DMS153 treated with DMSO at 0.1 percent for 48 hours (cell line): Measurements from ENCODE around the gene LETM1.
"Not testable (repeated sequence)": the region's sequence is repeated elsewhere in the genome, so short reads cannot be mapped to it uniquely, and the experiment has no call there.

Experiments
- DNase-seq: peaks from one replicate; lab custom pipeline; 2025; ENCODE audit not compliant: unreplicated experiment; lab: John Stamatoyannopoulos, UW

Gene LETM1

DNA sequence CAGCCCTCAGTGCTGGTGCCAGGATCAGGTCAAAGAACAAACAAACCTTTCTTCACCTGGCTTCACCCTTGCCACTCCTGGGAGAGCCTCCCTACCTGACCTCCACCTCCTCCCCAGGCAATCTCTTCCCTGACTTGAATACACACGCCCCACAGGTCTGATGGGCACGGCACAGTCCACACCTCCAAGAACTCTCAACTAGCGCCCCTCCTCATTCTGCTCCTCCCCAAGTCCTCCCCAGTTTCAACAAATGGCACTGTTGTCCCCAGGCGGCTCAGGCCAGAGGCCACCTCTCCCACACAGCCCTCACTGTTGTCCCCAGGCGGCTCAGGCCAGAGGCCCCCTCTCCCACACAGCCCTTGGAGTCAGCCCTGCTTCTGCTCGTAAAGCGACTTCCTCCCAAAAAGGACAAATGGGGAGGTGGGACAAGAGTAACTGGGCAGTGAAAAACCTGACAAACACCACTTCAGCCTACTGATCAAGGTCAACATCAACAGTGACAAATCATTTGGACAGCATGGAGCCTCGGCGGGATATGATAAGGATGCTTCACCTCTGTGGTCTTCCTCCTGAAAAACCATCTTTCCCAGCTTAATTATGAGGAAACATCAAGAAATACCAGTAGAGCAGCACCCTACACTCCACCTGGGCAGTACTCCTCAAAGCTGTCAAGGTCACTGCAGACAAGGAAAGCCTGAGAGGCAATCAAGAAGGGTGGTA, 2.9 kb downstream of the LETM1 start:
- no peak for DNase-seq

DNA sequence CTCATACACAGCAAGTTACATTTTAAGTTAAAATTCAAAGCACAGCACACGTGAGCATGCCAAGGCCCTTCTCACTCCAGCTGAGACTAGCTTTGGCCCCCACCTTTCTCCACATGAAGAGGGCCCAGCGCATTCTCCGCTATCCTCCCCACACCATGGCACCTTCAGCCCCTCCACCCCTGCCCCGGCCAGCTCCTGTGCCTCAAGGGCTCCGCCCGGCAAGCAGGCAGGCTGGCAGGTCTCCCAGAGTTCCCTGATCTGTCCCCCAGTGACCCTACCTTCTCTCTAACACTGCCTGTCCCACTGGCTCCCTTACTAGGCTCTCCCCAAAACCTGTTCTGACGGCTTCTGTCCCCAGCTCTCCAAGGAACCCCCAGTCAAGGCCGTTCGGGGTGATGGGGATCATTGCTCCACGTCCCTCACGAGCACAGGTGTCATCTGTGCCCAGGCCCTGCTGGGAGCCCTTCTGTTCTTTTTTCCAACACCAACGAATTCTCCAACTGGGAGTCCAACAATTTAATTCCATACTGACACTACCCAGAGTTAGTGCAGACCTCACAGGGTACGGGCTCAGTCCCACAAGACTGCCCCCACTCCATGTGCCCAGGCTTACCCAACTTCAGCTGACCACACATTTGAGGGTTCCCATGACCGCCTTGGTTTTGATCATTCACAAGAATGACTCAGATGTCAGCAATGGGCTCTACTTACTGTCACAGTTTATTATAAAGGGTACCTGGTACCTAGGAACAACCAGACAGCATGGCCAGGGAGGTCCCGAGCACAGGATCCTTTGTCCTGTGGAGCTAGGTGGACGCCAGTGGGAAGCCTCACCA, 4.2 kb downstream of the LETM1 start:
- DNase-seq: no peak

DNA sequence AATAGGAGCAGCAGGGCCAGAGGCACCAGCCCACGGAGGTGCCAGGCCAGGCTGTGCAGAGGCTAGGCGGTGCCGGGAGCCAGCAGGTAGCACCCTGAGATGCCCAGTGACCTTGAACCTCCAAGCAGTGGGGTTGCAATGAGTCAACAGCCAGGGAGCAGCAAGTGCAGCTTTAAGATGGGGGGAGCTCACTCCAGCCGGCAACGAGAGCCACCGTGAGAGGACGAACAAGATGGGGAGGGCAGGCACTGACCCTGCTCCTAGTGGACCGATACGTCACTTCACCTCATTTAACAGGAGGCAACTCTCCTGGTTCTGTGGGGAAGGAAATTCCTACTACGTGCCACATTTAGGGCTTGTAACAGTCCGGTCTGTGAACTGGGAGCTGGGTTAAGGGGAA, 4.8 kb downstream of the LETM1 start:
- no peak for DNase-seq

DNA sequence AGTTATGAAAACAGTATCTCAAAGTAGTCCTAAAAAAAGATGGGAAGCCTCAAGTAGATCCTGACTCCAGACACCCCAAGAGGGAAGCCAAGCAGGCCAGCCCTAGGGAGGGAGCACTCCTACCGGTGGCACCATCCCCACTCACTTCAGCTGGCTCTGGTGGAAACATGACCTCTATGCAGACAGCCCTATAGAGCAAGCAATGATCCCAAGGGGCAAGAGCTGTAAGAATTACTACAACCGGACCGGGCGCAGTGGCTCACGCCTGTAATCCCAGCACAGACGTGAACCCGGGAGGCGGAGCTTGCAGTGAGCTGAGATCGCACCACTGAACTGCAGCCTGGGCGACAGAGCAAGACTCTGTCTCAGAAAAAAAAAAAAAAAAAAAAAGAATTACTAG, 5.7 kb downstream of the LETM1 start:
- DNase-seq: no peak

DNA sequence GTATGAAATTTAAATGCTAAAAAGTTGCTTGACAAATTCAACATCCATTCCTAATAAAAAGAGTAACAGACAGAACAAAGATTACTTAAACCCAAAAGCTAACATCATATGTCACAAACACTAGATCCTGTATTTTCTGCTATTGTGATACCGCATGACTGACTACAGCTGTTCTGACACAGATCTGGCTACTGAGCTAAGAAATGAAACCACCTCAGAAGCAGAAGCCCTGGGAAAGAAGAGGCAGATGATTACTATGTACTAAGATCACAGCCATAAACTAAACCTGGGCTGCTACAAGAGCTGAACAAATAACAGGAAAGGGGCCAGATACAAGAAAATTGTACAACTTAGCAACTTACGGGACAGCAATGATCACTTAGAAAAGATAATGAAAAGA, 9.4 kb downstream of the LETM1 start:
- no peak for DNase-seq

DNA sequence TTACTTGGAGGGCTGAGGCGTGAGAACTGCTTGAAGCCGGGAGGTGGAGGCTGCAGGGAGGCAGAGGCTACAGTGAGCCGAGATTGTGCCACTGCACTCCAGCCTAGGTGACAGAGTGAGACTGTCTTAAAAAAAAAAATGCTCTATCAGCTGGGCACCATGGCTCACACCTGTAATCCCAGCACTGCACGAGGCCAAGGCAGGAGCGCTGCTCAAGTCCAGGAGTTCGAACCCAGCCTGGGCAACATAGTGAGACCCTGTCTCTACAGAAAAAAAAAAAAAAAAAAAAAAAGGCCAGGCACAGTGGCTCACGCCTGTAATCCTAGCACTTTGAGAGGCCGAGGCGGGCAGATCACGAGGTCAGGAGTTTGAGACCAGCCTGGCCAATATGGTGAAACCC, 11.3 kb downstream of the LETM1 start:
- not testable (repeated sequence) for DNase-seq

DNA sequence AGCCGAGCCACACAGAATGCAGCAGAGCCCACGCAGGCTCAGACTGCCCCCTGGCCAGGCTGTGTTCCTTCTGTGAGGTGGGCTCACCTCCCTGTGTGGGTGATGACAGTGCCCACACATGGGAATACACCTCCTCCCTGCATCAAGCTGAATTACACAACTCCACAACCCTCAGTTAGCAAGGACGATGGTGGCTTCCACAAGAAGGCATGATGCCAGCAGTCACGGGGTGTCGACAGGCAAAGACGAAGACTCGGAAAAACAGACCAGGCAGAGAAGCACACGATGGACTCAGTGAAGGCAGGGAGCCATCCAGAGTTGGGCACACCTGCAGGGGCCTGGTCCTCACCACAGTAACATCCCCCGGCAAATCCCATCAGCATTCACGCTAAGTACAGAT, 12.1 kb downstream of the LETM1 start:
- DNase-seq: no peak

DNA sequence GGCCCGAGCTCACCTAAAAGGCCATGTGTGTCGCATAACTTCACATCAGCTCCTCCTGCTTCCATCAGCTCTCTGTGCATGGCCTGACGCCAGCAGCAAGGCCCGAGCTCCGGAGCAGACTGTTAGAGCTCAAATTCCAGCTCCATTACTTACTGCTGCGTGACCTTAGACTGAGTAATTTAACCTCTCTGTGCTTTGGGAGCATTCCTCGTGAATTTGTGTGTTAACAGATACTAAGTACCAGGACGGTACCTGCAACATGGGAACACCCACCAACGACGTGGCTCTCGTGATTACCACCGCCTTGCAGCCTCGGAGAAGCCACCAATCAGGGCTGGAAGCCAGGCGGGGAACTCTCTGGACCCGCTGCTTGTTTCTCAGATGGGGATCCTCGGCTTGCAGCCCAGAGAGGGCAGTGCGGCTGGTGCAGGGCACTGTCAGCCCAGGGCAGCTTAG, 12.9 kb downstream of the LETM1 start:
- no peak for DNase-seq

DNA sequence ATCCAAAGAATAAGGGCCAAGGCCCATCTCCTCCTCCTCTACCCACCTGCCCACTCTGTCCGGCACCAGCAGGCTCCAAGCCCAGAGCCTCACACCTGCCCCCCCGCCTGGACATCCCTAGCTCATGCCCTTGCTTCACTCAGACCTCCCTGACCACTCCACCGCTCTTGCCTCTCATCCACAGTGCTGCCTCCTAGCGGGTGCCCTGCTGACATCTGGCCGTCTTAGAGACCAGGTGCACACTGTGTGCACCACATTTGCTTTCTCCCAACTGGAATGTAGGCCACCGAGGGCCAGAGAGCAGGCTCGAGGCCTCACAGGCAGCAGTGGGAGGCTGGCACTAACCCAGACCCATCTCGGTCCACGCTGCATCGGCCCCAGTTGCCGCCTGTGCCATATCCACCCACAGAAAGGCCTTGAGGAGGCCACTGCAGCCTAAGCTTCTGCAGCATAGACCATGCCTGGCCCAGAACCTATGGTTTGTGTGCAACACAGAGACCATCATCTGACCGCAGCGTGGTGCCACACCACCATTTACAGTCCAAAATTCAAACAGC, 13.5 kb downstream of the LETM1 start:
- DNase-seq: no peak

DNA sequence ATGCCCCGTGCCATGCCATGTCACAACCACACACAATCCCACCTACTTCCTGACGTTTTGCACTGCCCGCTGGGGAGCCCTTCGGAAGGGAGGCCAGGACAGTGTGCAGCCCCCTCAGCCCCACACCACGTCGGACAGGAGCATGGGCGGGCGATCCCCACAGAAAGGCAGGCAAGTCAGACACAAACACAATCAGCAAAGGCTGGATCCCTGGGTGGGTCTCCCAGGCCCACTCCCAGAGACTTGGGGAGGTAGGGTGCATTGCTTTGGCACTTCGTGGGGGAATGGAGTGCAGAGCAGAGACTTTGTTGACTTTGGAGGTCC, 14.1 kb downstream of the LETM1 start:
- DNase-seq: no peak

DNA sequence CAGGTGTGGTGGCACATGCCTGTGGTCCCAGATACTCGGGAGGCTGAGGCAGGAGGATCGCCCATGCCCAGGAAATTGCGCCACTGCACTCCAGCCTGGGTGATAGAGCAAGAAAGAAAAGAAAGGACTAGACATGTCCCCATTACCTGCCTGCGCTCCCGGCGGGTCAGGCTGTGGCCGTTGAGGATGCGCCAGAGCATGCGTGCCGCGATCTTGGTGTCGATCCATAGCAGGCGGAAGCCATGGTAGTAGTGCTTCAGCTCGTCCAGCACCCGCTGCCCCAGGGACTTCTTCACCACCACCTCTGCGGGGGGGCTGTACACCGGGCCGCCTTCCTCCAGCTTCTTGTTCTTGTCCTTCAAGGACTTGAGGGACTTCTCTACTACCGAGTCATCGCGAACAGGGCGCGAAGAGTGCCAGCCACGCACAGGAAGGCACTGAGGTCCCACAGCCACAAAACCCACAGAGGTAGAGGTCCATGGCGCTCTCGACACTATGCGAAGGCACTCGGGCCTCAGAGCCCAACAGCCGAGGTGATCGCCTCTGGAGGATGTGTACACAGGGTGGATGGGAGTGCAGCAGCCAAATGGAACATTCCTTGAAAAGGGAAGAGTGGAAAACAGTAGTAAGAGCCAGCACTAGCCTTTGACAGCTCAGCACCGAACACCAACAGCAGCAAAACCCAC, 14.6 kb downstream of the LETM1 start:
- no peak for DNase-seq

DNA sequence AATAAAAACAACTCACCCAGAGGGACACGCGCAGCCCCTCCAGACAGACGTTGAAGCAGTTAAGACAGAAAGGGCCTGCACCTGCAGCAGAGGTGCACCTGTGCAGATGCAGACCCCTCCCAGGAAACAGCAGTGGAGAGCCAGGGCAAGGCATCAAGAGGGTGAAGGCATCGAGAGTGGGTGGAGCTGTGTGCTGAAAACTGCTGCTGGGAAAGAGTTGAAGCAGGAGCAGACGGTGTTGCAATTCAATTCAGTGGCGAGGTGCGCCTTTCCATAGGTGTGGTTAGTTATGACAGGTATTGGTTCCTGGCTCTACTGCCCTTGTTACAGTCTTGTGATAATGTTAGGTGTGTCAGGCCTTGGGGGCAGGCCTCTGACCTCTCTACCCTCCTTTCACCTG, 16.7 kb downstream of the LETM1 start:
- no peak for DNase-seq

DNA sequence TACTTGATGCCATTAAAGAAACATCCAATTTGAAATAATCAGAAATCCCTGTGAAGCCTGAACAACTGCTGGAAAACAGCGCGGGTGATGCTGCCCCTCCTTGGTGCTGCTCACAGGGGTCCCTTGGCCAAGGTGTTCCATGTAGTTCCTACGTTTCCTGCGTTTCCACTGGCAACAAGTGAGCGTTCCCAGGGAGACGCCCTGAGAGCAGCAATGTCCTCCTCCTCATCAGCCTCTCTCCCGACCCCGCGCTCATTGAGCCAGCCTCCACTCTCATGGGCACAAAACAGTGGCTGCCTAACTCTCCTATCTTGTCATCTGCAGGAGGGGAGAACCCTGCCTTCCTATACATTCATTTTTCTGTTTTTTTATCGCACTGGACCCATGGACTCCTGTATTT, 18.9 kb downstream of the LETM1 start:
- no peak for DNase-seq

DNA sequence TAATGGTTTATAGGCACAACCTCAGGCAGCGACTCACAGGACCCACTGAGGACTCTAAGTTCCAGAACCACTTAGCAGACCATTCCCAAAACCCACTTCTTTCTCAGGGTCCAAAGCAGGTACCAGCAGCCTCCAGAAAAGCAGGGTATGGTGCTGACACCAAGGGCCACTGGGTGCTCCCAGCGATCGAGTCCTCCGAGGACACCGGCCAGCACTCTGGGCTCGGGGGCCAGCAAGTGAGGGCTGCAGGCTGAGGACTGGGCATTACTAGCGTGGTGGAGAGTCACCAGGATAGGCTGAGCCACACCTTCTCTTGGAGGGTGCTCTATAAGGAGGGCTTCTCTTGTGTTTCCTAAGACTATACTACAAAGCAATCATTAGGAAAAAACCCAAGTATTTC, 19.3 kb downstream of the LETM1 start:
- DNase-seq: no peak

DNA sequence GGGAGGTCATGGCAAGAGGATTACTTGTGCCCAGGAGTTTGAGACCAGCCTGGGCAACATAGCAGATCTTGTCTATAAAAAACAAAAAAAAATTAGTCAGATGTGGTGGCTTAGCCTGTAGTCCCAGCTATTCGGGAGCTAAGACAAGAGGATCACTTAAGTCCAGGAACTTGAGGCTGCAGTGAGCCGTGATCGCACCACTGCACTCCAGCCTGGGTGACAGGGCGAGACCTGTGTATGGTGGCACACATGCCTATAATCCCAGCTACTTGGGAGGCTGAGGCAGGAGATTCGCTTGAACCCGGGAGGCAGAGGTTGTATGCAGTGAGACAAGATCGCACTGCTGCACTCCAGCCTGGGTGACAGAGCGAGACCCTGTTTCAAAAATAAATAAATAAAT, 20.1 kb downstream of the LETM1 start:
- not testable (repeated sequence) for DNase-seq

DNA sequence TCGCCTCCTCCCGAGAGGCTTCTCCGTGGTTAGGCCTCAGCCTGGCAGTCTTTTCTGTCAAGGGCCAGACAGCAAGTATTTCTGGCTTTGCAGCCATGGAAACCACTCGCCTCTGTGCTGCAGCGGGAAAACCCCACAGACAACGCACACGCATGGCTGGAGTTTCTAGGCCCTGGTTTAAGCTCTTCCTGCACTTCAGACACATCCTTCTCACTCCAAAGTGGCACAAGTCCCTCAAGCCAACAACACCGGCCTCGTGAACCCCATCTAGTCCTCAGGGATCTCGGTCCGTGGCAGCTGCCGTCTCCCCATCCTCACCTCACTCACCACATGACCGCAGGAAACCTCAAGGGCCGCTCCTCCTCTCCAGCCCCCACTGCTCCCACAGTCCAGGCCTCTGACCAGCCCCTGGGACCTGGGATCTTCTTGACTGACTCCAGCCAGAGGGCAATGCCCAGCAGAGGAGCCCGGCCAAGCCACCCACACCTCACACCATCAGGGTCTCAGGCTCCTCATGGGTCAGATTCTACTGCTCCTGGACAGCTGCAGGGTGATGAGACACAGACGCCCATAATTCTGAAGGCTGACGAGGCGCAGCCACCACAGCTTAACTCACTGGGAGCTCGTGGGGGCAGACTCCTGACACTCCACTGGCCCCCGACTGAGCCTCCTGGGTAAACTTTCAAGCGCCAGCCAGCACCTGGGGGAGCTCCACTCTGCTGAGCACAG, 21.7 kb downstream of the LETM1 start:
- DNase-seq: no peak

DNA sequence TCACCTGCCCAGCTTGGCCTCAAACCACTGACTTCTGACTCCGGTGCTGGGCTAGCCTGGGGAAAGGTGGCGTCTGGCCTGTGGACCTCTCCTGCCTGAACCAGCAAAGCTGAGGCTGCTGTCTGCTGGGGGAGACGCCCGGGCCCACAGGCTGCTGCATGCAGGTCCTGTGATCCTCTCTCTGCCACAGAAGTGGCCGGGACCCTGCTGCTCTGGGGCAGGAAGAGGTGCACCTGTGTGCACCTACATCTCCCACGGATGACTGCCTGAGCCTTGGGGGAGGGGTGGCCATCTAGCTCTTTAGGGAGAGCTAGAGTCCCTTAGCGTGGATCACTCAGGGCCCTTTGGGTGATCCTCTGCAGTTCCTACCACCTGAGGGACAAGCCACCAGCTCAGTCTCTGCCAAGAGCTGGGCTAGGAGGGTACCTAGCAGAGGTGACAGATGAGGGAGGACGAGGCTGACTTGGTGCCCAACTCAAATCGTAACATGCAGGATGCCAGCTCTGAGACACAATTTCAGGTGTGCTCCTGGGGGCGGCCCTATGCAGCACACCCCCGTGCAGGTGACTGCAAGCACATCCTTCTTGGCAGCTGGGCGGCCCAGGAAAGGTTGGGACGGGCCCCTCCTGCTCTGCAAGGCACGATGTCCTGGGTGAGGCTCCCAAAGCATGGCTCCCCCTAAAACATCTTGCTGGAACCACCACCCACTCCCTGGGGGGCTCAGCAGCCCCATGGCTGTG, 22.5 kb downstream of the LETM1 start:
- no peak for DNase-seq

DNA sequence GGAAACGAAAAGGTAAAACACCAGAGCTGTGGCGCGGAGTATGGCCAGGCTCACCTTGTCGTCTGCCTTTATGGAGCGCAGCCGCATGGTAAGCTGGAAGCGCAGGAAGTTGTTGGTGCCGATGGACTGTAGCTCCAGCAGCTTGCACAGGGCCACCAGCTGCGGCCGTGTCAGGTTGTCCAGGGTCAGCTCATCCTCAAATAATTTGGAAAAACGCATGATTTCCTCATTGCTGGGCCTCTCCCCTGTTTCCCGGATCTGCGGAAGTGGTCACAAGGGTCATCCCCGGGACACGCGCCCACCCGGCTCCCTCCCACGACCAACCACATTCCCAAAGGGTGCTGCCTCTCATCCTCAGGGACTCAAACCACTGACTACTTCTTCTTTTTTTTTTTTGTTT, 23.3 kb downstream of the LETM1 start:
- no peak for DNase-seq

DNA sequence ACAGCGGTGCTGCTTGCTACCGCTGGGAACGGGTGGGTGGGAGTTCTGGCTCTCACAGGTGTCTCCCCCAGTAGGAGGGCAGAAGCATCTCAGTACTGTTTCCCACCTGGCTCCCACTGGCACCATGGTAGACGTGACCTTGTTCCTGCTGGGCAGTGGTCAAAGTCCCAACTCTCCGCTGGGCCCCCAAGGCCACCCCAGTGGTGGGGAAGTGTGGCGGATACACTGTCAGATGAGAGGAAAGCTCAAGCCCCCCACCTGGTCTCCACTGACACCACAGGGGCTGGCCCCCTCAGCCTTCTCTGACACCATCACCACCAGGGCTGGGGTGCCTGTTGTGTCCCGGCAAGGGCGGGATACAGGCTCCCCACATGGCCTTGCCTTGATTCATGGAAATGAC, 24.6 kb downstream of the LETM1 start:
- DNase-seq: no peak

DNA sequence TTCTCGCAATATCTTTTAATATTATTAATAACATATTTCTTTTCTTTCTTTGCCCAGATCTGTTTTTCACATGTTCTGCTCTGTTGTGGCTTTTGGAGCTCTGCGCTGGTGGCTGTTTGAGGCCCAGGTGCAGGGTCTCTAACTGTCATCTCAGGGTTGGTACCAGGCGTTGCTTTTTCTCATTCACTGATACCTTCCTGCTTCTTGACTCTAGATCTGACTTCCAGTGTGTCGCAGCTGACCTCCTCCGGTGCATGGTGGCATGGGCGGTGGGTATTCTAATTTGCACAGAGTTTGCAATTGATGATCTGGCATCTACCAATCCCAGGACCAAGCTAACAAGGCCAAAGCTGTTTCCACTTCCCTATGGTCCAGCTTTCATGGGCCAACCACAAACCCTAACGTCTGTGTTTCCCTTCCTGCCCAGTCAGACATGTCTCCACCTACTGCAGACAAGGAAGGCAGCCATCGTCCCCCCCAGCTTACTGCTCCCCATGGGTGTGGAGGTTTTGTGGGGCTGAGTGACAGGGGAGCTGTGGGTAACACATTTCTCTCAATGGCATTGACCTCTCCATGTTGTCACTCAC, 25.2 kb downstream of the LETM1 start:
- DNase-seq: no peak
